GM20000 (cell line): ENCODE measurements around the gene KCNAB1.

Experiments
- DNase-seq: peaks from one replicate; pipeline ENCODE4 v3.0.0; 2012; ENCODE audit warnings: low spot score
- TF ChIP-seq, protein P1 (sequence below): IDR thresholded peaks from 2 replicates; pipeline ENCODE4 v1.5.1; 2012; ENCODE audit warnings: mild to moderate bottlenecking, control low read depth; ENCODE audit errors: extremely low read depth, missing control alignments

The KCNAB1 gene

DNA sequence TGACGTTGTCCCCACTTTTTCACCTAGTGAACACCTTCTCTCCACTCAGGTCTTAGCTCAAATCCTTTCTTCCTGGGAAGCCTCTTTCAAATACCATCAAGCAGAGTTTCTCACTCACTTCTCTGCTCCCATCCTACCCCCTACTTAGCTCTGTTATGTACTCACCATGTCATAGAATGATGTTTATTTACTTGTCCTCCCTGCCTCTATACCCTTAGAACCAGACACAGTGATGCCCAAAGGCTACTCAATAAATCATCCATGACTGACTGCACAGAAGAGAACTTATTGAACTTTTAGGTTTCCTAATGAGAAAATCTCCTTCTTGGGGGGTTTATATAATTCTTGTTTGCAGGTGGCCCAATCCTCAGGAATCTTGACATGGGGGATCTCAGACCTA, 280.4 kb downstream of the KCNAB1 start:
- TF ChIP-seq, protein P1, sequence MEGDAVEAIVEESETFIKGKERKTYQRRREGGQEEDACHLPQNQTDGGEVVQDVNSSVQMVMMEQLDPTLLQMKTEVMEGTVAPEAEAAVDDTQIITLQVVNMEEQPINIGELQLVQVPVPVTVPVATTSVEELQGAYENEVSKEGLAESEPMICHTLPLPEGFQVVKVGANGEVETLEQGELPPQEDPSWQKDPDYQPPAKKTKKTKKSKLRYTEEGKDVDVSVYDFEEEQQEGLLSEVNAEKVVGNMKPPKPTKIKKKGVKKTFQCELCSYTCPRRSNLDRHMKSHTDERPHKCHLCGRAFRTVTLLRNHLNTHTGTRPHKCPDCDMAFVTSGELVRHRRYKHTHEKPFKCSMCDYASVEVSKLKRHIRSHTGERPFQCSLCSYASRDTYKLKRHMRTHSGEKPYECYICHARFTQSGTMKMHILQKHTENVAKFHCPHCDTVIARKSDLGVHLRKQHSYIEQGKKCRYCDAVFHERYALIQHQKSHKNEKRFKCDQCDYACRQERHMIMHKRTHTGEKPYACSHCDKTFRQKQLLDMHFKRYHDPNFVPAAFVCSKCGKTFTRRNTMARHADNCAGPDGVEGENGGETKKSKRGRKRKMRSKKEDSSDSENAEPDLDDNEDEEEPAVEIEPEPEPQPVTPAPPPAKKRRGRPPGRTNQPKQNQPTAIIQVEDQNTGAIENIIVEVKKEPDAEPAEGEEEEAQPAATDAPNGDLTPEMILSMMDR = no peak
- no peak for DNase-seq

- TF ChIP-seq, protein P1 = no peak
These were observed 283.8 kb downstream of the KCNAB1 start for GRCh38 chr3:156404217-156404616.

GRCh38 chr3:156406393-156406792, 286.0 kb downstream of the KCNAB1 start:
- TF ChIP-seq, protein P1 = no peak
- DNase-seq = no peak

More at GRCh38 chr3:156404217-156404616, 283.8 kb downstream of the KCNAB1 start:
- DNase-seq = no peak

GRCh38 chr3:156407617-156408225, 287.3 kb downstream of the KCNAB1 start:
- no peak for DNase-seq
- TF ChIP-seq, protein P1 = no peak

DNA sequence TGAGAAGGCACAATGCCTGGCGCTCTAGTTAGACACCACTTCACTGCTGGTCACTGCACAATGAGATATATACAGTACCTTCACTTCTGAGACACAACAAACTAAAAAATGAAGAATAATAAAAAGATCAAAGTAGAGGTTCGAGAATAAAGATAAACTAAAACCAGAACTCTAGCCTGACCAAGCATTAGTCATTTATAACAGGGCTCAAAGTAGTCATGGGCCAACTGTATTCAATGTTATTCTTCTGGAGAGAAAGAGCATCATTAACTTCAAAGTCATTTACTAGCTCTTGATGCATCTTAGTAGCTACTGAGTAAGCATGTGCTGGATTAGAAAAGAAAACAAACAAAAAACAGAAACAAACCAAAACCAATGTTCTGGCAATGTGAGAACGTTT, 289.3 kb downstream of the KCNAB1 start:
- TF ChIP-seq, protein P1 = no peak
- DNase-seq = no peak

- TF ChIP-seq, protein P1 = no peak
These were observed 292.2 kb downstream of the KCNAB1 start for GRCh38 chr3:156412600-156412999.

DNA sequence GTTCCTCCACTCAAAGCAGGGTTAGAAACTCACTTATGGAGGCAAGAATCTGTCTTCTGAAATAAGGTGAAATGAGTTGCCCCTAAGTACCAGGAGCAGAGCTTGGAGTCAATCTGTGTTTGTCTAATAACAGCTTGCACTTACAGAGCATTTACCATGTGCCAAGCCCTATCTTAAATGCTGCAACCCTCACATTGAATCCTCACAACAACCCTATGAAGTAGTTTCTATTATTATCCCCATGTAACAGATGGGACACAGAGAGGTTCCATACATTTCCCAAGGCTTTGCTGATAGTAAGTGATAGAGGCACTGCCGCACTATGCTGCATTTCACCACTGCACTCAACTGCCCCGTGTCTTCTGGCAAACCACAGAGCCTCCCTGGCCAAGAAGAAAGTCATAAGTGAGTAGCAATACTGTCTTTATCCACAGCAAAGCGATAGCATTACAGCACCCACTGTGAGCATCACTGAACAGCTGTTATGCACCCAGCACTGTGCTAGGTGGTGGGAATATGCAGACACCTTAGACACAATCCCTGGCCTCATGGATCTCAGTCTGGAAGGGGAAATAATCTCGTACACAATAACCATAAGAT, 293.0 kb downstream of the KCNAB1 start:
- TF ChIP-seq, protein P1 = no peak
- DNase-seq = no peak

More at GRCh38 chr3:156412600-156412999, 292.2 kb downstream of the KCNAB1 start:
- no peak for DNase-seq
